GM10248 (cell line): ENCODE data around the gene UGGT2.

Source experiments
- CTCF ChIA-PET: fragments of 300-600 bp; sonication (Branson Sonifier 250); formaldehyde crosslinking; extraction: SDS; loops from one replicate; lab custom pipeline; 2021; ENCODE audit warnings: antibody characterized with exemption; lab: Yijun Ruan, JAX
- POLR2A ChIA-PET: fragments of 350-650 bp; sonication (Branson Sonifier 250); formaldehyde crosslinking; extraction: SDS; loops from one replicate; lab custom pipeline; 2020; ENCODE audit warnings: antibody characterized with exemption; lab: Yijun Ruan, JAX
- DNase-seq: peaks from one replicate; pipeline ENCODE4 v3.0.0; 2012; ENCODE audit errors: extremely low spot score
- CTCF ChIP-seq: IDR thresholded peaks from 2 replicates; pipeline ENCODE4 v1.5.1; 2012; ENCODE audit warnings: mild to moderate bottlenecking, low read depth; ENCODE audit errors: extremely low read depth, missing control alignments, control extremely low read depth

The UGGT2 gene

GRCh38 chr13:95926231-95926630 is 127.0 kb downstream of the UGGT2 start:
- DNase-seq = no peak
- no peak for TF ChIP-seq CTCF
- ChIA-PET CTCF (interaction anchor here (1.0 kb wide), 1 partner anchor 11 kb away, joined by 4 read pairs; no protein-coding TSS in a partner anchor), POLR2A (no interaction called here)

GRCh38 chr13:95924389-95924994 is 128.7 kb downstream of the UGGT2 start:
- DNase-seq = no peak
- ChIA-PET POLR2A (no interaction called here), CTCF (no interaction called here)
- no peak for TF ChIP-seq CTCF

- ChIA-PET CTCF (no interaction called here), POLR2A (no interaction called here)
- DNase-seq = no peak
- TF ChIP-seq CTCF = no peak
These were observed 131.7 kb downstream of the UGGT2 start for GRCh38 chr13:95921485-95921884.

- no peak for DNase-seq
- ChIA-PET CTCF (no interaction called here), POLR2A (no interaction called here)
These were observed 132.7 kb downstream of the UGGT2 start for GRCh38 chr13:95920485-95920884.

GRCh38 chr13:95918860-95919259 is 134.3 kb downstream of the UGGT2 start:
- ChIA-PET POLR2A (no interaction called here), CTCF (no interaction called here)
- DNase-seq = no peak
- no peak for TF ChIP-seq CTCF

More at GRCh38 chr13:95920485-95920884, 132.7 kb downstream of the UGGT2 start:
- TF ChIP-seq CTCF = no peak

- ChIA-PET POLR2A (no interaction called here), CTCF (interaction anchor here (1.0 kb wide), 1 partner anchor 11 kb away, joined by 4 read pairs; no protein-coding TSS in a partner anchor)
- DNase-seq = no peak
- TF ChIP-seq CTCF = no peak
These were observed 138.2 kb downstream of the UGGT2 start for GRCh38 chr13:95914991-95915501.
